Measurements from ENCODE around the gene PRMT1. TPM values are rescaled to one million over a fixed set of nuclear protein-coding genes. Genes with fewer than 3 reads are reported as not detected.

The PRMT1 gene
- total and polyA plus RNA-seq, 2 of the 13 experiments (the other 11 are each of a cell fraction or from before 2014, with no cell fraction given) = 324 to 374 TPM

- TF ChIP-seq ZNF639 (CRISPR knock-in tag; conservative IDR thresholded peaks at IDR 0.05) (peak; percentile 59; the same call in 1 of the 2 replicates), DMAP1 (CRISPR knock-in tag; IDR thresholded peaks at IDR 0.05) (peak; percentile 97), ZNF383 (CRISPR knock-in tag; IDR thresholded peaks at IDR 0.05; ENCODE audit: borderline replicate concordance) (no peak), MXD1 (CRISPR knock-in tag; IDR thresholded peaks at IDR 0.05) (peak; percentile 95), ZNF382 (CRISPR knock-in tag; IDR thresholded peaks at IDR 0.05; ENCODE audit: borderline replicate concordance) (no peak), KDM5B (CRISPR knock-in tag; IDR thresholded peaks at IDR 0.05; ENCODE audit: borderline replicate concordance) (peak; percentile 92), ZNF768 (CRISPR knock-in tag; IDR thresholded peaks at IDR 0.05) (peak; percentile 18; the same call in 1 of the 2 replicates), TCF12 (IDR thresholded peaks at IDR 0.05) (no peak), TCF12 (CRISPR knock-in tag; IDR thresholded peaks at IDR 0.05) (0 out of 2 replicates have a peak, but pooled peaks have one; percentile 35), RBAK (CRISPR knock-in tag; IDR thresholded peaks at IDR 0.05) (no peak), CBFB (CRISPR knock-in tag; IDR thresholded peaks at IDR 0.05) (0 out of 2 replicates have a peak, but pooled peaks have one; percentile 45), ASH2L (IDR thresholded peaks at IDR 0.05; ENCODE audit: insufficient read length, low read depth, low read length) (peak; percentile 39), ZNF263 (CRISPR knock-in tag; IDR thresholded peaks at IDR 0.05) (0 out of 2 replicates have a peak, but pooled peaks have one; percentile 18), PRDM10 (CRISPR knock-in tag; IDR thresholded peaks at IDR 0.05; ENCODE audit: low read depth) (no peak; the same call in none of the 2 replicates), DNMT3B (CRISPR knock-in tag; conservative IDR thresholded peaks at IDR 0.05) (0 out of 2 replicates have a peak, but pooled peaks have one; percentile 46), UBTF (CRISPR knock-in tag; IDR thresholded peaks at IDR 0.05) (0 out of 2 replicates have a peak, but pooled peaks have one; percentile 47)
These were observed at the start of gene PRMT1 (continued) for GRCh38 chr19:49677231-49677900.

Measured in HepG2 (cell line).